Upper lobe of left lung (tissue), 6 donors: ENCODE measurements around the gene FAM136A. TPM values are rescaled to one million over a fixed set of nuclear protein-coding genes. Genes with fewer than 3 reads are reported as not detected.
A peak's percentile ranks its signal among the peaks of the same experiment; 100 is the strongest.

Experiments
- ATAC-seq, 2 donors: fragments of 200-7000 bp; cut with Tn5 transposase; one replicate each; pipeline ENCODE4 v1.9.1; 2022; ENCODE audit warnings: mild to moderate bottlenecking in 2 of 2, moderate library complexity in 2 of 2; ENCODE audit not compliant: low FRiP score in 2 of 2
- DNase-seq, 2 donors: peaks; one replicate each; pipeline ENCODE4 v3.0.0-alpha.2; 2019 to 2020
- H3K27ac ChIP-seq, 4 donors: fragments of 200-600 bp; sonication (generic); one replicate each; pipeline ENCODE4 v1.5.1; 2016 to 2019
- H3K27me3 ChIP-seq, 4 donors: fragments of 200-600 bp; sonication (generic); one replicate each; pipeline ENCODE4 v1.5.1; 2017 to 2019
- H3K36me3 ChIP-seq, 4 donors: fragments of 200-600 bp; sonication (generic); one replicate each; pipeline ENCODE4 v1.5.1; 2016 to 2019
- H3K4me1 ChIP-seq, 4 donors: fragments of 200-600 bp; sonication (generic); one replicate each; pipeline ENCODE4 v1.5.1; 2018 to 2019
- H3K4me3 ChIP-seq, 4 donors: fragments of 200-600 bp; sonication (generic); one replicate each; pipeline ENCODE4 v1.5.1; 2017 to 2019; ENCODE audit warnings: mild to moderate bottlenecking in 2 of 4, moderate library complexity in 1 of 4
- H3K9me3 ChIP-seq, 4 donors: fragments of 200-600 bp; sonication (generic); one replicate each; pipeline ENCODE4 v1.5.1; 2018 to 2019
- CTCF ChIP-seq, 6 experiments: fragments of 450-650 bp in 4 of 6; fragments of 200-600 bp in 2 of 6; sonication (generic) in 2 of 6; IDR thresholded peaks; one replicate each; pipeline ENCODE4 v1.5.1; 2016 to 2019; ENCODE audit warnings: antibody characterized with exemption in 6 of 6
- EP300 ChIP-seq, 4 donors: sonication (generic); formaldehyde crosslinking; IDR thresholded peaks; one replicate each; pipeline ENCODE4 v1.5.1; 2017; ENCODE audit warnings: antibody characterized with exemption in 4 of 4, control low read depth in 2 of 4
- POLR2A ChIP-seq, 4 donors: fragments of 450-650 bp; IDR thresholded peaks; one replicate each; pipeline ENCODE4 v1.5.1; 2016 to 2017; ENCODE audit warnings: antibody characterized with exemption in 4 of 4, mild to moderate bottlenecking in 2 of 4
- POLR2AphosphoS5 ChIP-seq, 2 donors: sonication (generic); formaldehyde crosslinking; IDR thresholded peaks; one replicate each; pipeline ENCODE4 v1.5.1; 2017; ENCODE audit warnings: antibody characterized with exemption in 2 of 2
- WGBS, 2 donors: methylation state at CpG; one replicate each; pipeline ENCODE4 v1.1.5; 2017 to 2018; 5-methylcytosine and 5-hydroxymethylcytosine counted together
- small RNA-seq, 4 donors: library from RNA; depleted of rRNA; stranded (forward); fragments of <200 nt; gene quantifications; one replicate each; pipeline ENCODE3, GENCODE V24; 2016
- total RNA-seq, 6 donors: library from RNA; depleted of rRNA in 4 of 6; stranded (reverse); fragments of >200 nt in 4 of 6; gene quantifications; one replicate each; pipeline versions ENCODE4 v1.1.0 to v1.2.1, GENCODE V29; 2016 to 2021
- donor health status: DM: no; HTN: no; CAD: no; lungs with moderate emphysema.
- donor health status: DM: no; HTN: yes; CAD: no; lungs with severe emphysema.

The FAM136A gene
- total RNA-seq, 6 donors from 2014 or later, result 19.5 to 26.4 (median 23.1) TPM

- ATAC-seq (no peak), DNase-seq (no peak)
- no peaks in the 10 kb centered on the region for H3K36me3 ChIP-seq
- 0% methylated on average over 20 of the region's 20 CpGs for WGBS, 2 donors
- peak overlapping the region; percentile 63 to 95 (median 79) for H3K4me3 ChIP-seq
- no peaks in the 10 kb centered on the region for H3K27me3 ChIP-seq
- TF ChIP-seq POLR2A (IDR thresholded peaks at IDR 0.05), result no peak
- no peak for TF ChIP-seq EP300 (IDR thresholded peaks at IDR 0.05)
- no peak for TF ChIP-seq CTCF (IDR thresholded peaks at IDR 0.05)
- no peak for TF ChIP-seq POLR2AphosphoS5 (IDR thresholded peaks at IDR 0.05)
- no peaks in the 10 kb centered on the region for H3K9me3 ChIP-seq
- peak overlapping the region; percentile 94 to 98 (median 97) for H3K27ac ChIP-seq
- H3K4me1 ChIP-seq, result peaks cover 31 to 43% (median 32%) of the 10 kb centered on the region in 4 donors
These were observed 54.3 kb downstream of the FAM136A start for GRCh38 chr2:70247364-70248180.

Small RNAs within 50 kb of the gene (small RNA-seq; reads per million reads assigned to genes)
- gene AC016700.2 (0 reads per million in 4 donors), gene MIR1285-2 (0 reads per million in 4 donors)

Other genes starting within 250 kb of the FAM136A start
- gene PCBP1, start 214.6 kb downstream of the FAM136A start, total RNA-seq, result 100 to 1,000 TPM; 126 to 384 (median 236) TPM
- 10 to 100 TPM in 4 of 6 donors, 1 to 10 TPM in 2; 7.8 to 15.0 (median 12.4) TPM for gene C2orf42, start 111.0 kb downstream of the FAM136A start, total RNA-seq
- 100 to 1,000 TPM in 3 of 6 donors, 10 to 100 TPM in 3; 51.4 to 292 (median 101) TPM for gene TIA1, start 53.4 kb downstream of the FAM136A start, total RNA-seq
- 100 to 1,000 TPM in 4 of 6 donors, 10 to 100 TPM in 2; 33.5 to 125 (median 112) TPM for gene PCYOX1, start 43.9 kb downstream of the FAM136A start, total RNA-seq
- 100 to 1,000 TPM in 2 of 6 donors, 10 to 100 TPM in 4; 13.6 to 109 (median 86.1) TPM for gene SNRPG, start 8.3 kb downstream of the FAM136A start, total RNA-seq